ENCODE results near the gene IGHMBP2.

IGHMBP2 gene

DNA sequence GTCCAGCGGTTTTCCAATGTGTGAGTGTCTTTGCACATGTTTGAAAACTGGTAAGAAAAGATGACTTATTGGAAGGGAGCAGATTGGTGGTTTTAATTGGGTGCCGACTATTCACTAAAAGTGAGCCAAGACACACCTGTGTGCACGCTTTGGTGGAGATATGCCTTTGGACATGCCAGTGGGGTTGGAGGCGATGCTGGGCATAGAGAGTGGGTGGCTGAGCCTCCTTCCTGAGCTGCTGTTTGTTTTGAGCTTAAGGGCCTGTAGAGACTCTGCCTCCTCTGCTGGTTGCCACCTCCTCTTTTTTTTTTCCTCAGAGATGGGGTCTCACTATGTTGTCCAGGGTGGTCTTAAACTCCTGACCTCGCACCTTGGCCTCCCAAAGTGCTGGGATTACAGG lies 9.5 kb downstream of the IGHMBP2 start:
- Histone ChIP-seq H3K27me3 (ENCODE audit: control insufficient read depth, insufficient read depth, low read length) (no peaks in the 10 kb centered on the region), H3K4me3 (ENCODE audit: low read depth, low read length) (no peak overlapping the region), H3K9ac (ENCODE audit: low read depth, low read length) (no peak overlapping the region), H3K4me1 (ENCODE audit: control insufficient read depth, insufficient read depth, low read length) (no peaks in the 10 kb centered on the region), H3K36me3 (ENCODE audit: control insufficient read depth, insufficient read depth, low read length) (peaks cover 11% of the 10 kb centered on the region), H3K9me3 (ENCODE audit: control insufficient read depth, insufficient read depth, low read length) (no peaks in the 10 kb centered on the region)

DNA sequence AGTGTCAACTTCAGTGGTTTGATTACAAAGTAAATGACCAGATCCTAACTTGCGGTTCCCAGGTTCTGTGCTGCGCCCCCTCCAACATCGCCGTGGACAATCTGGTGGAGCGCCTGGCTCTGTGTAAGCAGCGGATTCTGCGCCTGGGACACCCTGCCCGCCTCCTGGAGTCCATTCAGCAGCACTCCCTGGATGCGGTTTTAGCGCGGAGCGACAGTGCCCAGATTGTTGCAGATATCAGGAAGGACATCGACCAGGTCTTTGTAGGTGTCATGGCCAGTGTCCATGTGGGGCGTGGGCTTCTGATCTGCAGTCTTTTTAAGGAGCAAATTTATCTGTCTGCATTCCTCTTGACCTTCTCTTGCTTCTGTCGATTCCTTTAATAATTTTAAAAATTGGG lies 11.1 kb downstream of the IGHMBP2 start:
- peaks cover 14% of the 10 kb centered on the region for H3K36me3 ChIP-seq (ENCODE audit: control insufficient read depth, insufficient read depth, low read length)
- H3K9me3 ChIP-seq (ENCODE audit: control insufficient read depth, insufficient read depth, low read length), result no peaks in the 10 kb centered on the region
- no peaks in the 10 kb centered on the region for H3K27me3 ChIP-seq (ENCODE audit: control insufficient read depth, insufficient read depth, low read length)
- H3K4me3 ChIP-seq (ENCODE audit: low read depth, low read length), result no peak overlapping the region
- no peaks in the 10 kb centered on the region for H3K4me1 ChIP-seq (ENCODE audit: control insufficient read depth, insufficient read depth, low read length)
- H3K9ac ChIP-seq (ENCODE audit: low read depth, low read length), result no peak overlapping the region

DNA sequence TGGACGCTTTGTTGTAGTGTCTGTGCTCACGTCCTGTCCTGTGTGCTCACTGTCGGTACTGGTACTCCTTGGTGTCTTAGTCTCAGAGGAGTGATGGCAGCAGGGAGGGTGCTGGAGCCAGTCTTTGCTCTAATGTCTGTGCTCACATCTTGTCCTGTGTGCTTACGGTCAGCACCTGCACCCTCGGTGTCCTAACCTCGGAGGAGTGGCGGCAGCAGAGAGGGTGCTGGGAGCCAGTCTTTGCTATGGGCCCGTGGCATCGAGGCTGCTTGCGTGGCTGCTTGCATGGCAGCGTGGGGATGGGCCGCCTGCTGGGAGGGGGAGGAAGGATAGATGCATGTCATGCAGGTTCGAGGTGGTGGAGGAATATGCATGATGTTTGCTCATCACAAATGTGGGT lies 12.7 kb downstream of the IGHMBP2 start:
- Histone ChIP-seq H3K9ac (ENCODE audit: low read depth, low read length) (no peak overlapping the region), H3K27me3 (ENCODE audit: control insufficient read depth, insufficient read depth, low read length) (no peaks in the 10 kb centered on the region), H3K9me3 (ENCODE audit: control insufficient read depth, insufficient read depth, low read length) (no peaks in the 10 kb centered on the region), H3K36me3 (ENCODE audit: control insufficient read depth, insufficient read depth, low read length) (peaks cover 14% of the 10 kb centered on the region), H3K4me1 (ENCODE audit: control insufficient read depth, insufficient read depth, low read length) (no peaks in the 10 kb centered on the region), H3K4me3 (ENCODE audit: low read depth, low read length) (no peak overlapping the region)

DNA sequence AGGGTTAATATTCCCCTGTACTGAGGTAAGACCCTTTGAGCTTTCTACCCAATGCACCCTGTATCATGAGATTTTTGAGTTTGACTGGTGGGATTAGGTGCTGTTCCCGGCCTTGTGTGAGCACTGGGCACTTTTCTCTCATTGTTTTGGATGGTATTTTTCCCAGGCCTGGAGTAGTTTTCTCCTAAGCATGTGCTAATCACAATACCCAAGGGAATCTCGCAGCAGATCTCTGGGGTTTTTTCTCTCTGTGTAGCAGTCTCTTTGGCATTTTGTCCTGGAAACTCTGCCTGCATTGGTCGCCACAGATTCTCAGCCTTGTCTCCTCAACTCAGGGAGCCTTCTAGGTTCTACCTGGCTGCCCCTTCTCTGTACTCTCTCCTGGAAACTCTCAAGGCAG lies 19.9 kb downstream of the IGHMBP2 start:
- peaks cover 2% of the 10 kb centered on the region for H3K36me3 ChIP-seq (ENCODE audit: control insufficient read depth, insufficient read depth, low read length)
- H3K4me1 ChIP-seq (ENCODE audit: control insufficient read depth, insufficient read depth, low read length), result no peaks in the 10 kb centered on the region
- H3K4me3 ChIP-seq (ENCODE audit: low read depth, low read length), result no peak overlapping the region
- H3K9me3 ChIP-seq (ENCODE audit: control insufficient read depth, insufficient read depth, low read length), result peaks cover 3% of the 10 kb centered on the region
- no peaks in the 10 kb centered on the region for H3K27me3 ChIP-seq (ENCODE audit: control insufficient read depth, insufficient read depth, low read length)
- H3K9ac ChIP-seq (ENCODE audit: low read depth, low read length), result no peak overlapping the region

DNA sequence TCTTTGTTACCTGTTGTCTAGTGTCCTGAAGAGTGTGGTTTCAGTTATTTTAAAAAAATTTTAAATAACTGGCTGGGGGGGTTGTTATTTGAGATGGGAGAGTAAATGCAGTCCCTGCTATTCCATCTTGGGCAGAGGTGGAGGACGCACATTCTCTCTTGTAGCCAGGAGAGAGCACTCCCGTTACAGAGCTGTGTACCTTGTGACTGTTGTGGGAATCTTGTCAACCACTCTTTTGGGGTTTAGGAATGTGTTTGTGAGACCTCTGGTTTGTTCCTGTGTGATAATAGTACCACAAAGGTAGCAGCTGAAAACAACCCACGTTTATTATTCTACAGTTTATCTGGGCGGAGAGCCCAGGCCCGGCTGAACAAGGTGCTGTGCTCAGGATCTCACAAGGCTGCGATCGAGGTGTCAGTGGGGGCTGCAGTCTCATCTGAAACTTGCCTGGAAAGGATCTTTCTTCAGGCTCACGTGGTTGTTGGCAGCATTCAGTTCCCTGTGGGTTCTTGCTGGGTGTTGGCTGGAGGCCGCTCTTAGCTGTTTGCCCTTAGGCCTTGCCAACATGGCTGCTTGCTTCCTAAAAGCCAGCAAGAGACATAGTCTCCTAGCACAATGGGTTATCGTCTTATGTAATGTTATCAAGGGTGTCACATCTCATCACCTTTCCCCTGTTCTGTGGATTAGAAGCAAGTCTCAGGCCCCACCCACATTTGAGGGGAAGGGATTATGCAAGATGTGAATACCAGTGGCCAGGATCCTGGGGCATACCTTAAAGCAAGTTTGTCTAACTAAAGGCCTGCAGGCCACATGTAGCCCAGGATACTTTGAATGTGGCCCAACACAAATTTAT lies 20.6 kb downstream of the IGHMBP2 start:
- Histone ChIP-seq H3K4me1 (ENCODE audit: control insufficient read depth, insufficient read depth, low read length) (no peaks in the 10 kb centered on the region), H3K9me3 (ENCODE audit: control insufficient read depth, insufficient read depth, low read length) (peaks cover 3% of the 10 kb centered on the region), H3K27me3 (ENCODE audit: control insufficient read depth, insufficient read depth, low read length) (no peaks in the 10 kb centered on the region), H3K36me3 (ENCODE audit: control insufficient read depth, insufficient read depth, low read length) (peaks cover 1% of the 10 kb centered on the region), H3K9ac (ENCODE audit: low read depth, low read length) (no peak overlapping the region), H3K4me3 (ENCODE audit: low read depth, low read length) (no peak overlapping the region)

DNA sequence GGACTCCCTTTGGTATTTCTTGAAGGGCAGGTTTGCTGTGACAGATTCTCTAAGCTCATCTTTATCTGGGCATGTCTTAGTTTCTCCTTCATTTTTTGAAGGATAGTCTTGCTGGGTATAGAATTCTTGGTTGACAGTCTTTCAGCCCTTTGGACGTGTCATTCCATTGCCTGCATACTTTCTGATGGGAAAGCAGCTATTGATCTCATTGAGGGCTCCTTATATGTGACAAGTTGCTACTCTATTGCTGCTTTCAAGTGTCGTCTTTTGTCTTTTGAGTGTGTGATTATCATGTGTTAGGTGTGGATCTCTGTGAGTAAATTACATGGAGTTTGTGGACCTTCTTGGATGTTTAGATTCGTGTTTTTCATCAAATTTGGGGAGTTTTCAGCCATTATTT lies 21.9 kb downstream of the IGHMBP2 start:
- H3K9ac ChIP-seq (ENCODE audit: low read depth, low read length), result no peak overlapping the region
- peaks cover 3% of the 10 kb centered on the region for H3K9me3 ChIP-seq (ENCODE audit: control insufficient read depth, insufficient read depth, low read length)
- H3K36me3 ChIP-seq (ENCODE audit: control insufficient read depth, insufficient read depth, low read length), result peaks cover 2% of the 10 kb centered on the region
- no peaks in the 10 kb centered on the region for H3K27me3 ChIP-seq (ENCODE audit: control insufficient read depth, insufficient read depth, low read length)
- H3K4me3 ChIP-seq (ENCODE audit: low read depth, low read length), result no peak overlapping the region
- H3K4me1 ChIP-seq (ENCODE audit: control insufficient read depth, insufficient read depth, low read length), result no peaks in the 10 kb centered on the region

DNA sequence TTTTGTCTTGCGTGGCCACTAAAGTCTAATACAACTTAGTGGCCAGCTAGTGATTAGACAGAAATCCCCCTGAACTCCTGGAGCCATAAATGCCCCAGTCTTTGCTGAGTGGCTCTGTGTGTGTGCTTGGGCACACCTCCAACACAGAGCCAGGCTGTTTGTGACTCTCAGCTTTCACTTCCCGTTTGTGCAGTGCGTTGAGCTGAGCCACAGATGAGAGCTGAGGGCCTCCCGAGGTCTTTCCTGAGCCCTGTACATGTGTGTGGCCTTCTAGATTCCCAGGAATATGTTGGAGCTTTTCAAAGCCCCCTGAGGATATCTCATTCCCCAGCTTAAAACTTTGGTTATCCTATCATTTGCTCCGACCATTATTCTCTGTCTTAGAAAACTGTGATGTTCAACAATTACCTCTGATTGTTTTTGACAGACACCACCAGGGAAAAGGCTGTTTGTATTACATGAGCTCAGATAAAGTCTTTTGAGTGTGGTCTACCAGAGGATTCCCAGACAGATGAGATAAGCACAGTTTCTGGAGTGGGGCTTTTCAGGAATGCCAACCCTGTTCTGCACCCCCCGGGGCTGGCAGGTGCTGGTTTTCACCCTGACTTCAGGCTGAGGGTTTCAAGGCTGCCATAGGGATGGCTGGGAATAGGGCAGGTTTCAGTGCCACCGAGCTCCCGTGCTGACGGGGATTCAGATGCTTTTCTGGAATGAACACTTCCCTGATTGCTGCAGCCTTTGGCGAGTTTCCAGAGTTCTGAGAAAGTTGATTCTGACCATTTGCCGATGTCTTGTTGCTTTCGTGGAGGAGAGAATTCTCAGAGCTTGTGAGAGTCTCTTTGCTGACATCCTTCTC lies 23.8 kb downstream of the IGHMBP2 start:
- H3K36me3 ChIP-seq (ENCODE audit: control insufficient read depth, insufficient read depth, low read length), result peaks cover 2% of the 10 kb centered on the region
- no peak overlapping the region for H3K9ac ChIP-seq (ENCODE audit: low read depth, low read length)
- no peak overlapping the region for H3K4me3 ChIP-seq (ENCODE audit: low read depth, low read length)
- H3K9me3 ChIP-seq (ENCODE audit: control insufficient read depth, insufficient read depth, low read length), result peaks cover 3% of the 10 kb centered on the region
- no peaks in the 10 kb centered on the region for H3K27me3 ChIP-seq (ENCODE audit: control insufficient read depth, insufficient read depth, low read length)
- H3K4me1 ChIP-seq (ENCODE audit: control insufficient read depth, insufficient read depth, low read length), result no peaks in the 10 kb centered on the region

DNA sequence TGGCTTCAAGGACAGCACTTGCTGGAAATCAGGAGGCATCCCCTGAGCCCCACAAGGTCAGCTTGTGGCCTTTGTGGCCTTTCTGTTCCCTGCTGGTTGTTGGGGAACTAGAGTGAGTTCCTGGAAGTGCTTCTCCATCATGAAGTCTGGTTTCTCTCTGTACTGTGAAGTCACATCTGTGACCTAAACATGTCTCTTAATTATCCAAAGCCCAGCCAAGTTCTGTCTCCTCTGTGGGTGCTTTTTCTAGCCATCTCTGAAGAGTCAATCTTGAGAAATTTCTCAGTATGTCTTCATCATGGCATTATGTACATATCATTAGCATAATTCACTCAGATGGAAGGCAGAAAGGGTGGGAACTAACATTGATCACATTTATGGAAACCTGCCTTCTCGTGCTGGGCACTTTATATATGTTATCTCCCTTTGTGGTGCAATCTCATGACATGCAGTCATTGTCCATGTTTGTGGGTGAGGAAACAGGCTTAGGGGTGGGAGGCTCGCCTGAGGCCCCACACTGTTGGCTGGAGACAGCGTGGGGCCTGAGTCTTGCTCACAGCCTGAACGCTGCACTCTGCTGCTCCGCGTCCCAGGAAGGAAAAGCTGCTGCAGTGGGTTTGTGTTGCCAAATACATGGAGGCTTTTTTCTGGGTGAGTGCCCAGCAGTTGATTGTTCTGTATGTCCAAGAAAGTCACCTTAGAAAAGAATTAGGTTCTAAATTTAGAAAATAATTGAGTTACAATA lies 24.6 kb downstream of the IGHMBP2 start:
- no peaks in the 10 kb centered on the region for H3K27me3 ChIP-seq (ENCODE audit: control insufficient read depth, insufficient read depth, low read length)
- H3K4me1 ChIP-seq (ENCODE audit: control insufficient read depth, insufficient read depth, low read length), result no peaks in the 10 kb centered on the region
- no peak overlapping the region for H3K4me3 ChIP-seq (ENCODE audit: low read depth, low read length)
- H3K9me3 ChIP-seq (ENCODE audit: control insufficient read depth, insufficient read depth, low read length), result peaks cover 3% of the 10 kb centered on the region
- H3K9ac ChIP-seq (ENCODE audit: low read depth, low read length), result no peak overlapping the region
- H3K36me3 ChIP-seq (ENCODE audit: control insufficient read depth, insufficient read depth, low read length), result peaks cover 2% of the 10 kb centered on the region

DNA sequence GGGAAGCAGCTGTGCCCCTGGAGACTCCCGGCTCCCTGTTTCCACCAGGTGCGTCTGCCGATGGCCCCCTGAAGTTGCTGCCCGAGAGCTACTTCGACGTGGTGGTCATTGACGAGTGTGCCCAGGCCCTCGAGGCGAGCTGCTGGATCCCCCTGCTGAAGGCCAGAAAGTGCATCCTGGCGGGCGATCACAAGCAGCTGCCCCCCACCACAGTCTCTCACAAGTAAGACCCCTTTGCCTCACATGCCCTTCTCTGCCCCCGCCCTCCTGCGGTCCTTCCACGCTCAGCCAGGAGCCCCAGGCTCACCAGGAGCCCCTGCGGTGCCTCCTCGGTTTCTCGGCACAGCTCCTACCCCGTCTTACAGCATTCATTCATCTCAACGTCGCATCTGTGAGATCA lies 25.4 kb downstream of the IGHMBP2 start:
- peaks cover 3% of the 10 kb centered on the region for H3K9me3 ChIP-seq (ENCODE audit: control insufficient read depth, insufficient read depth, low read length)
- no peak overlapping the region for H3K4me3 ChIP-seq (ENCODE audit: low read depth, low read length)
- no peak overlapping the region for H3K9ac ChIP-seq (ENCODE audit: low read depth, low read length)
- no peaks in the 10 kb centered on the region for H3K27me3 ChIP-seq (ENCODE audit: control insufficient read depth, insufficient read depth, low read length)
- peaks cover 2% of the 10 kb centered on the region for H3K36me3 ChIP-seq (ENCODE audit: control insufficient read depth, insufficient read depth, low read length)
- H3K4me1 ChIP-seq (ENCODE audit: control insufficient read depth, insufficient read depth, low read length), result no peaks in the 10 kb centered on the region

DNA sequence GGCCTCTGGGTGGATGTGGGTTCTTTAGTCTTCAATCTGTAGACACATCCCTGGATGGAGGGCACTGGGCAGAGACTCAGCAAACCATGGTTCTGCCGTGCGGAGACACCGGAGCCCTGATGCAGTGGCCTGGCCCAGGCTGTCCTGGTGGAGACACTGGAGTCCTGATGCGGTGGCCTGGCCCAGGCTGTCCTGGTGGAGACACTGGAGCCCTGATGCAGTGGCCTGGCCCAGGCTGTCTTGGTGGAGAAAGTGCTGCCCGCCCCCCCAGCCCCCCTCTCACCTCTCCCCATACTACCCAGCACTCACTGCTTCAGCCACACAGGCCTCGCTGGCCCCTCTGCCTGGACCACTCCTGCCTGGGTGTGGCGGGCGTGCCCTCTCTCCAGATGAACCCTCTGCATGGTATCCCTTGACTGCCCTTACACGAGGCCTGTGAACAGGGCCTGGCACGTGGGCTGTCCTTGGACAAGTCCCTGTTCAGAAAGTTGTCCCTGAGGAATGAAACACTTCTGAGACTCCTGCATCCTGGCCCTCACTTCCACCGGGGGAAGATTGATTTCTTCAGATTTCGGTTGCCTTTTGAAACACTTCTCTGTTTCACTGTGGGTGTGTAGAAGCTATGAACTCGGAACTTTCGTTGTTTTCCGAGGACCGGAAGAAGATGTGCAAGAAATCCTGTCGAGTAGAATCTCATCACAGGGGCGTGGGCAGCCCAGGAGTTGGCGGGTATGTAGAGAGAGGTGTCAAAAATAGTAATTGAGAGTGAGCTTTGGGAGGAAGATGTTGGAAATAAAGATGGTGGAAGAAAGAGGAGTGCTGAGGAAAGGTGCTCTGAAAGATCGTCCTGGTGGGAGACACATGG lies 26.2 kb downstream of the IGHMBP2 start:
- Histone ChIP-seq H3K27me3 (ENCODE audit: control insufficient read depth, insufficient read depth, low read length) (no peaks in the 10 kb centered on the region), H3K4me1 (ENCODE audit: control insufficient read depth, insufficient read depth, low read length) (no peaks in the 10 kb centered on the region), H3K9me3 (ENCODE audit: control insufficient read depth, insufficient read depth, low read length) (peaks cover 3% of the 10 kb centered on the region), H3K36me3 (ENCODE audit: control insufficient read depth, insufficient read depth, low read length) (peaks cover 5% of the 10 kb centered on the region), H3K4me3 (ENCODE audit: low read depth, low read length) (no peak overlapping the region), H3K9ac (ENCODE audit: low read depth, low read length) (no peak overlapping the region)

Data from iPS-15b (cell line).